C4-2B (cell line): ENCODE results near the gene VCP.

ENCODE experiments used
- ZFX ChIP-seq: fragments of 450-650 bp; IDR thresholded peaks from 2 replicates; pipeline ENCODE4 v1.6.1; 2017
- TF ChIP-seq, protein P1 (sequence below): fragments of 450-650 bp; conservative IDR thresholded peaks from 2 replicates; pipeline ENCODE4 v1.5.1; 2017; ENCODE audit warnings: mild to moderate bottlenecking

DNA sequence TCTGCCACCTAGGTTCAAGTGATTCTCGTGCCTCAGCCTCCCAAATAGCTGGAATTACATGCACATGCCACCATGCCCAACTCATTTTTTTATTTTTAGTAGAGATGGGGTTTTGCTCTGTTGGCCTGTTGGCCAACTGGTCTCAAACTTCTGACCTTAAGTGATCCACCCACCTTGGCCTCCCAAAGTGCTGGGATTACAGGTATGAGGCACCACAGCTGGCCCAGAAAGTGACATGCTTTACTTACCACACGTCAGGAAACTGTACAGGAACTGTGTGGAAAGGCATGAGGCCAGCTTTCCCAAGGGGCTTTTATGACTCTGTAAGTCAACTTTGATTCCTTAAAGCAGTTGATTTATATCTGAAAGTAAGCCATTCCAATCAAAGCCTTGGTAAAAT, 57.9 kb downstream of the VCP start:
- TF ChIP-seq ZFX, result no peak
- TF ChIP-seq, protein P1, sequence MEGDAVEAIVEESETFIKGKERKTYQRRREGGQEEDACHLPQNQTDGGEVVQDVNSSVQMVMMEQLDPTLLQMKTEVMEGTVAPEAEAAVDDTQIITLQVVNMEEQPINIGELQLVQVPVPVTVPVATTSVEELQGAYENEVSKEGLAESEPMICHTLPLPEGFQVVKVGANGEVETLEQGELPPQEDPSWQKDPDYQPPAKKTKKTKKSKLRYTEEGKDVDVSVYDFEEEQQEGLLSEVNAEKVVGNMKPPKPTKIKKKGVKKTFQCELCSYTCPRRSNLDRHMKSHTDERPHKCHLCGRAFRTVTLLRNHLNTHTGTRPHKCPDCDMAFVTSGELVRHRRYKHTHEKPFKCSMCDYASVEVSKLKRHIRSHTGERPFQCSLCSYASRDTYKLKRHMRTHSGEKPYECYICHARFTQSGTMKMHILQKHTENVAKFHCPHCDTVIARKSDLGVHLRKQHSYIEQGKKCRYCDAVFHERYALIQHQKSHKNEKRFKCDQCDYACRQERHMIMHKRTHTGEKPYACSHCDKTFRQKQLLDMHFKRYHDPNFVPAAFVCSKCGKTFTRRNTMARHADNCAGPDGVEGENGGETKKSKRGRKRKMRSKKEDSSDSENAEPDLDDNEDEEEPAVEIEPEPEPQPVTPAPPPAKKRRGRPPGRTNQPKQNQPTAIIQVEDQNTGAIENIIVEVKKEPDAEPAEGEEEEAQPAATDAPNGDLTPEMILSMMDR, result no peak
